Stomach smooth muscle (tissue), 2 donors: ENCODE results near the gene CEP104.

ENCODE experiments used
- H3K27ac ChIP-seq: one replicate; pipeline ENCODE4 v1.7.0; 2013; ENCODE audit warnings: mild to moderate bottlenecking, low read length, inconsistent platforms
- H3K27me3 ChIP-seq, 2 donors: one replicate each; pipeline ENCODE4 v1.7.0; 2013; ENCODE audit warnings: low read length in 2 of 2; ENCODE audit not compliant: insufficient read depth in 2 of 2, control insufficient read depth in 1 of 2
- H3K36me3 ChIP-seq, 2 donors: one replicate each; pipeline ENCODE4 v1.7.0; 2013; ENCODE audit warnings: low read length in 2 of 2; ENCODE audit not compliant: control insufficient read depth in 2 of 2, insufficient read depth in 2 of 2
- H3K4me1 ChIP-seq: one replicate; pipeline ENCODE4 v1.7.0; 2013; ENCODE audit warnings: low read length; ENCODE audit not compliant: control insufficient read depth, insufficient read depth
- H3K4me3 ChIP-seq, 2 donors: one replicate each; pipeline ENCODE4 v1.7.0; 2013; ENCODE audit warnings: low read length in 2 of 2
- H3K9ac ChIP-seq, 2 donors: one replicate each; pipeline ENCODE4 v1.7.0; 2013; ENCODE audit warnings: low read length in 2 of 2, mild to moderate bottlenecking in 1 of 2
- H3K9me3 ChIP-seq, 2 donors: one replicate each; pipeline ENCODE4 v1.7.0; 2013; ENCODE audit warnings: low read length in 2 of 2; ENCODE audit not compliant: control insufficient read depth in 2 of 2
- donor health status: healthy.
- donor health status: Pancreatic carcinoma.

The CEP104 gene

GRCh38 chr1:3827813-3828307 is 29.2 kb downstream of the CEP104 start:
- Histone ChIP-seq H3K36me3 (peaks cover 56 to 65% of the 10 kb centered on the region in 2 donors), H3K4me3 (no peak overlapping the region), H3K4me1 (no peaks in the 10 kb centered on the region), H3K9ac (no peak overlapping the region), H3K27ac (no peak overlapping the region), H3K9me3 (no peaks in the 10 kb centered on the region), H3K27me3 (no peaks in the 10 kb centered on the region)

GRCh38 chr1:3825356-3825755 is 31.7 kb downstream of the CEP104 start:
- Histone ChIP-seq H3K27ac (no peak overlapping the region), H3K9me3 (no peaks in the 10 kb centered on the region), H3K27me3 (no peaks in the 10 kb centered on the region), H3K4me1 (no peaks in the 10 kb centered on the region), H3K4me3 (no peak overlapping the region), H3K9ac (no peak overlapping the region), H3K36me3 (peaks cover 55 to 73% of the 10 kb centered on the region in 2 donors)

GRCh38 chr1:3824650-3825049 is 32.4 kb downstream of the CEP104 start:
- H3K36me3 ChIP-seq, result peaks cover 54 to 72% of the 10 kb centered on the region in 2 donors
- H3K9ac ChIP-seq, result no peak overlapping the region
- no peaks in the 10 kb centered on the region for H3K9me3 ChIP-seq
- H3K27ac ChIP-seq, result no peak overlapping the region
- no peaks in the 10 kb centered on the region for H3K27me3 ChIP-seq
- H3K4me1 ChIP-seq, result no peaks in the 10 kb centered on the region
- no peak overlapping the region for H3K4me3 ChIP-seq

GRCh38 chr1:3822421-3822820 is 34.6 kb downstream of the CEP104 start:
- H3K27ac ChIP-seq, result no peak overlapping the region
- no peaks in the 10 kb centered on the region for H3K4me1 ChIP-seq
- H3K4me3 ChIP-seq, result no peak overlapping the region
- no peak overlapping the region for H3K9ac ChIP-seq
- H3K27me3 ChIP-seq, result no peaks in the 10 kb centered on the region
- H3K36me3 ChIP-seq, result peaks cover 44 to 58% of the 10 kb centered on the region in 2 donors
- H3K9me3 ChIP-seq, result no peaks in the 10 kb centered on the region

GRCh38 chr1:3821908-3822307 is 35.1 kb downstream of the CEP104 start:
- H3K9me3 ChIP-seq, result no peaks in the 10 kb centered on the region
- no peak overlapping the region for H3K9ac ChIP-seq
- H3K36me3 ChIP-seq, result peaks cover 44 to 57% of the 10 kb centered on the region in 2 donors
- no peaks in the 10 kb centered on the region for H3K4me1 ChIP-seq
- no peak overlapping the region for H3K4me3 ChIP-seq
- no peak overlapping the region for H3K27ac ChIP-seq
- no peaks in the 10 kb centered on the region for H3K27me3 ChIP-seq

GRCh38 chr1:3821447-3821846 is 35.6 kb downstream of the CEP104 start:
- H3K4me1 ChIP-seq, result no peaks in the 10 kb centered on the region
- no peak overlapping the region for H3K4me3 ChIP-seq
- no peaks in the 10 kb centered on the region for H3K27me3 ChIP-seq
- H3K9ac ChIP-seq, result no peak overlapping the region
- H3K36me3 ChIP-seq, result peaks cover 42 to 56% of the 10 kb centered on the region in 2 donors
- H3K27ac ChIP-seq, result no peak overlapping the region
- H3K9me3 ChIP-seq, result no peaks in the 10 kb centered on the region

- H3K27ac ChIP-seq, result no peak overlapping the region
- no peaks in the 10 kb centered on the region for H3K9me3 ChIP-seq
- peaks cover 41 to 57% of the 10 kb centered on the region in 2 donors for H3K36me3 ChIP-seq
Measured at GRCh38 chr1:3821004-3821403, 36.0 kb downstream of the CEP104 start.

GRCh38 chr1:3820316-3820715 is 36.7 kb downstream of the CEP104 start:
- H3K4me1 ChIP-seq, result no peaks in the 10 kb centered on the region
- no peak overlapping the region for H3K9ac ChIP-seq
- H3K36me3 ChIP-seq, result peaks cover 37 to 56% of the 10 kb centered on the region in 2 donors
- no peaks in the 10 kb centered on the region for H3K9me3 ChIP-seq
- H3K27ac ChIP-seq, result no peak overlapping the region
- H3K4me3 ChIP-seq, result no peak overlapping the region
- H3K27me3 ChIP-seq, result no peaks in the 10 kb centered on the region

More at GRCh38 chr1:3821004-3821403, 36.0 kb downstream of the CEP104 start:
- no peaks in the 10 kb centered on the region for H3K4me1 ChIP-seq
- H3K4me3 ChIP-seq, result no peak overlapping the region
- H3K9ac ChIP-seq, result no peak overlapping the region
- H3K27me3 ChIP-seq, result no peaks in the 10 kb centered on the region

GRCh38 chr1:3819771-3820200 is 37.2 kb downstream of the CEP104 start:
- Histone ChIP-seq H3K4me3 (no peak overlapping the region), H3K9ac (no peak overlapping the region), H3K9me3 (no peaks in the 10 kb centered on the region), H3K36me3 (peaks cover 39 to 59% of the 10 kb centered on the region in 2 donors), H3K4me1 (no peaks in the 10 kb centered on the region), H3K27me3 (no peaks in the 10 kb centered on the region), H3K27ac (no peak overlapping the region)

GRCh38 chr1:3817821-3818597 is 39.0 kb downstream of the CEP104 start:
- Histone ChIP-seq H3K36me3 (peaks cover 45 to 57% of the 10 kb centered on the region in 2 donors), H3K27me3 (no peaks in the 10 kb centered on the region), H3K9ac (no peak overlapping the region)

GRCh38 chr1:3817138-3817740 is 39.8 kb downstream of the CEP104 start:
- H3K4me3 ChIP-seq, result no peak overlapping the region
- no peaks in the 10 kb centered on the region for H3K9me3 ChIP-seq
- no peak overlapping the region for H3K27ac ChIP-seq
- H3K9ac ChIP-seq, result no peak overlapping the region
- H3K27me3 ChIP-seq, result no peaks in the 10 kb centered on the region
- no peaks in the 10 kb centered on the region for H3K4me1 ChIP-seq
- H3K36me3 ChIP-seq, result peaks cover 37 to 50% of the 10 kb centered on the region in 2 donors

More at GRCh38 chr1:3817821-3818597, 39.0 kb downstream of the CEP104 start:
- Histone ChIP-seq H3K4me1 (no peaks in the 10 kb centered on the region), H3K4me3 (no peak overlapping the region), H3K27ac (no peak overlapping the region), H3K9me3 (no peaks in the 10 kb centered on the region)
